Small intestine (tissue), 7 donors: ENCODE results near the gene CCDC181. TPM values are rescaled to one million over a fixed set of nuclear protein-coding genes. Genes with fewer than 3 reads are reported as not detected.
A peak's percentile ranks its signal among the peaks of the same experiment; 100 is the strongest.

Source experiments
- DNase-seq, 2 donors: peaks; one replicate each; pipeline versions ENCODE4 v3.0.0 to v3.0.0-alpha.2; 2013
- FAIRE-seq: peaks from 2 replicates; lab custom pipeline; 2012; peaks lifted over from hg19 to GRCh38; lab: Jason Lieb, UNC
- H3K27ac ChIP-seq, 3 donors: one replicate each; pipeline ENCODE4 v1.5.1; 2013; ENCODE audit warnings: low read length in 2 of 3, mild to moderate bottlenecking in 2 of 3, control low read depth in 1 of 3, inconsistent platforms in 1 of 3, low read depth in 1 of 3, moderate library complexity in 1 of 3
- H3K27me3 ChIP-seq, 3 donors: one replicate each; pipeline ENCODE4 v1.6.1; 2013; ENCODE audit warnings: low read length in 3 of 3, inconsistent platforms in 1 of 3; ENCODE audit not compliant: control insufficient read depth in 3 of 3, insufficient read depth in 3 of 3
- H3K36me3 ChIP-seq, 3 donors: one replicate each; pipeline ENCODE4 v1.6.1; 2013; ENCODE audit warnings: low read length in 3 of 3, inconsistent platforms in 1 of 3, low read depth in 1 of 3, mild to moderate bottlenecking in 1 of 3, moderate library complexity in 1 of 3; ENCODE audit not compliant: control insufficient read depth in 3 of 3, insufficient read depth in 2 of 3
- H3K4me1 ChIP-seq, 3 donors: one replicate each; pipeline ENCODE4 v1.6.1; 2013; ENCODE audit warnings: low read length in 2 of 3, inconsistent platforms in 1 of 3, low read depth in 1 of 3, mild to moderate bottlenecking in 1 of 3, moderate library complexity in 1 of 3; ENCODE audit not compliant: control insufficient read depth in 3 of 3, insufficient read depth in 2 of 3
- H3K4me3 ChIP-seq, 3 donors: one replicate each; pipeline ENCODE4 v1.5.1; 2013; ENCODE audit warnings: low read length in 3 of 3, control low read depth in 1 of 3, inconsistent platforms in 1 of 3, low read depth in 1 of 3, mild to moderate bottlenecking in 1 of 3, moderate library complexity in 1 of 3
- H3K9me3 ChIP-seq, 2 donors: one replicate each; pipeline ENCODE4 v1.6.1; 2013; ENCODE audit warnings: low read depth in 1 of 2, low read length in 1 of 2; ENCODE audit not compliant: control insufficient read depth in 2 of 2, insufficient read depth in 1 of 2
- WGBS, 3 donors: extraction: QIAGEN DNeasy Blood & Tissue Kit; methylation state at CpG; one replicate each; pipeline ENCODE4 v1.1.7; 2013; 5-methylcytosine and 5-hydroxymethylcytosine counted together
- polyA plus RNA-seq, 4 donors: library from polyadenylated mRNA; stranded (reverse) in 3 of 4; unstranded in 1 of 4; fragments of 200-250 nt in 3 of 4; fragments of 120-200 nt in 1 of 4; gene quantifications; one replicate each; pipeline versions ENCODE4 v1.2.1 to v1.2.3, GENCODE V29; 2013
- donor health status: healthy with polysubstance abuse.
- donor health status: control.
- donor health status: control.
- donor health status: Bipolar disorder and iron deficiency.
- donor health status: healthy.

CCDC181 gene
- polyA plus RNA-seq, 4 donors: 0.25 to 0.49 TPM; not detected in 2

DNA sequence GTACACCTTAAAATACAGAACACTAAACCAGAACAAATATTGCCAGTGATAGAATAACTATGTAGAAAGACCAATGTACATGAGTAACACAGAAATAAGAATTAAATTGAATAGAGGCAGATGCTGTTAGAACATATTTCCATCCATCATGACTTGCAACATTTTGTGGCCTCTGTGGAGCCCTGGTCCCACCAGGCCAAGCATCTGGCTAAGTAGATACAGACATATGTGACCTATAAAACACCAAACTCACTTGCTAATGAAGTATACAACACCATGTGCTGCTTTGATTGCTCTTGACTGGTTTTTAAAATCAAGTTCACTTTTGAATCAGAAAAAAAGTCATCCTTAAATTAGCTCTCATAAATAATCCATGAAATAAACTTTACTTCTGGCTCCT lies 38.0 kb upstream of the CCDC181 start:
- Histone ChIP-seq H3K36me3 (peaks cover 0 to 2% (median 2%) of the 10 kb centered on the region in 3 donors), H3K27me3 (peaks cover 0 to 5% (median 2%) of the 10 kb centered on the region in 3 donors), H3K9me3 (no peaks in the 10 kb centered on the region), H3K4me1 (peaks cover 0 to under 1% (median 0%) of the 10 kb centered on the region in 3 donors), H3K4me3 (no peak overlapping the region), H3K27ac (no peak overlapping the region)
- DNase-seq: no peak
- no peak for FAIRE-seq

DNA sequence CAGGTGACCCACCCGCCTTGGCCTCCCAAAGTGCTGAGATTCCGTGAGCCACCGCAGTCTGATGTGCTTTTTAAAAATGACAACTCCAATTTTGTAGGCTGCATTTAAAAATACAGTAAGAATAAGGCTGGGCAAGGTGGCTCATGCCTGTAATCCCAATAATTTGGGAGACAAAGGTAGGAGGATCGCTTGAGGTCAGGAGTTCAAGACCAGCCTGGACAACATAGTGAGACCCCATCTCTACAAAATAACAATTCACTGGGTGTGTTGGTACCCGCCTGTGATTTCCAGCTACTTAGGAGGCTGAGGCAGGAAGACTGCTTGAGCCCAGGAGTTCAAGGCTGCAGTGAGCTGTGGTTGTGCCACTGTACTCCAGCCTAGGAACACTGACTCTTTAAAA lies 35.1 kb upstream of the CCDC181 start:
- H3K9me3 ChIP-seq: no peaks in the 10 kb centered on the region
- peaks cover 0 to 2% (median 0%) of the 10 kb centered on the region in 3 donors for H3K36me3 ChIP-seq
- H3K27ac ChIP-seq: no peak overlapping the region
- DNase-seq: no peak
- H3K4me1 ChIP-seq: peaks cover 0 to 2% (median 0%) of the 10 kb centered on the region in 3 donors
- WGBS, 3 donors: 95 to 97% (median 97%) methylated on average over 5 of the region's 5 CpGs
- H3K27me3 ChIP-seq: peaks cover 0 to 9% (median 2%) of the 10 kb centered on the region in 3 donors
- FAIRE-seq: no peak
- H3K4me3 ChIP-seq: no peak overlapping the region

DNA sequence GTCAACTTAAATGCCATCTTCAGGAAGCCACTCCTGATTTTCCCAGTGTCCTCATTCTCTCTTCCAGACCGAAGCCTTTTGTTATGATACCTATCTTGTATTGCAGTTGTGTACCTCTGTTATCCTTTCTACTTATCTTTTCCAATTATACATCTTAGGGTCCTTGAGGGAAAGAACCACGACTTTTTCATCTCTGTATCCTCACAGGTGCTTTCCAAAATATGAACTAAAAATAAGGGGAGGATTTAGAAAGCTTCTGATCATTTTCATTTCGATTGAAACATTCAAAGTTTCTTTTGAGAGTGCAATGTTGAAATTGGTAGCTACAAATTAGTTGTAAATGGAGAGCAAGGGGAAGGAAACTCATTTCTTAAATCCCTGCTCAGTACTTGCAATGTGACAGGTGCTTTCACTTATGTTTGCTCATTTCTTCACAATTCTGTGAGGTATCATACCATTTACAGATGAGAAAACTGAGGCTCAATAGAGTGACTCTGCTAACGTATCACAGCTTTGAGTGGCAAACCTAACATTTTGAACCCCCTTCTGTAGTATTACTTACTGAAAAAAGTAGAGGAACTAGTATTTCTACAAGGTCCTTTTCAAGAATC lies 34.2 kb upstream of the CCDC181 start:
- DNase-seq (no peak), FAIRE-seq (no peak)
- Histone ChIP-seq H3K27ac (no peak overlapping the region), H3K27me3 (peaks cover 0 to 9% (median 2%) of the 10 kb centered on the region in 3 donors), H3K4me3 (no peak overlapping the region), H3K36me3 (peaks cover 0 to 2% (median 0%) of the 10 kb centered on the region in 3 donors), H3K9me3 (peaks cover 0 to 1% of the 10 kb centered on the region in 2 donors), H3K4me1 (peaks cover 0 to 2% (median 0%) of the 10 kb centered on the region in 3 donors)
- 70 to 76% (median 74%) methylated on average over 4 of the region's 4 CpGs for WGBS, 3 donors

DNA sequence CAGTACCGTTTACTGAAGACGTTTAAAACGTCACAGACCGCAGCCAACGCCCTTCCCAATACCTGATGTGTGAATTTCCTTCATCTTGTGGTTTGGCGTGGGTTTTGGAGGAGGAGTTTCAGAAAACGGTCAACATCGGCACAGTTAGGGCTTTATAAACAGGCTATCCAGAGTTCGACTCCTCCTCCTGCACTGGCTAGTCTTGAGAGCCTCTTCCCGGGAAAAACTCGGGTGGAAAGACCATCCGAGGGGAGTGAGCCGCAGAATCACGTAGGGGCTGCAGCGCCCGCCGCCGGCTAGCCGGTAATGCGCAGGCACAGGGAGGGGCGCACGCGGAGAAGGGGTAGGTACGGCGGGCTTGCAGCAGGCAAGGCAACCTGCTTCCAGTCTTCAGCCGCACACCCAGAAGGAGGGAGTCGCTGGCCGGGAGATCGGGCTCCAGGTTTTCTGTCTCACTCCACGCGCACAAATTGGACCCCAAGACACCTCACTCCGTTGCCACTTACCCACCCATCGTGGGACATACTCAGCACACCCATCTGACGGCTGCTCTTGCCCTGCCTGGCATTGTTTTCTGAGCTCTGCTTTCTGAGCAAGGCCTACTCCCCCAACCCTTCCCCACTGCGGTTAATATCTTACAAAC lies 33.0 kb upstream of the CCDC181 start:
- Histone ChIP-seq H3K36me3 (peaks cover 0 to 2% (median 0%) of the 10 kb centered on the region in 3 donors), H3K4me1 (peaks cover 0 to 2% (median 0%) of the 10 kb centered on the region in 3 donors), H3K27ac (peak overlapping the region in 1 of 3 donors; percentile 5), H3K4me3 (peak overlapping the region; percentile 14 to 28 (median 27)), H3K27me3 (peaks cover 0 to 9% (median 2%) of the 10 kb centered on the region in 3 donors), H3K9me3 (peaks cover 0 to 3% of the 10 kb centered on the region in 2 donors)
- 13 to 16% (median 13%) methylated on average over 35 of the region's 35 CpGs for WGBS, 3 donors
- DNase-seq (peak; percentile 2 to 25), FAIRE-seq (no peak)

DNA sequence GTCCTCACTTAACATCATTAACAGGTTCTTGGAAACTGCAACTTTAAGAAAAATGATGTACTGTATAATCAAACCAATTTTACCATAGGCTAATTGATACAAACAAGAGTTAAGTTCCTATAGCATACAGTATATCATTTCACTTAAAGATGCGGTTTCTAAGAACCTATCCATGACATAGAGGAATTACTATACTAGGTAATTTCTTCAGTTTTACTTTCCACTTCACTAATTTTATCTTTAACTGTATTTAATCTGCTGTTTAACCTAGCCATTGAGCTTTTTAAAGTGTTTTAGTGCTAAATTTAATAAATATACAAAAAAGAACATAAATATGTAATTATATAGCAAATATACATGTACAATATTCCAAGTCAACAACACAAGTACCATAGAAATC lies 30.2 kb upstream of the CCDC181 start:
- no peak overlapping the region for H3K4me3 ChIP-seq
- WGBS, 3 donors: 96 to 98% (median 98%) methylated on average over 1 of the region's 1 CpG
- H3K4me1 ChIP-seq: peaks cover 0 to 2% (median 0%) of the 10 kb centered on the region in 3 donors
- FAIRE-seq: peak; percentile 73
- H3K27me3 ChIP-seq: peaks cover 0 to 9% (median 2%) of the 10 kb centered on the region in 3 donors
- H3K36me3 ChIP-seq: no peaks in the 10 kb centered on the region
- no peak overlapping the region for H3K27ac ChIP-seq
- H3K9me3 ChIP-seq: peaks cover 0 to 3% of the 10 kb centered on the region in 2 donors
- DNase-seq: no peak

DNA sequence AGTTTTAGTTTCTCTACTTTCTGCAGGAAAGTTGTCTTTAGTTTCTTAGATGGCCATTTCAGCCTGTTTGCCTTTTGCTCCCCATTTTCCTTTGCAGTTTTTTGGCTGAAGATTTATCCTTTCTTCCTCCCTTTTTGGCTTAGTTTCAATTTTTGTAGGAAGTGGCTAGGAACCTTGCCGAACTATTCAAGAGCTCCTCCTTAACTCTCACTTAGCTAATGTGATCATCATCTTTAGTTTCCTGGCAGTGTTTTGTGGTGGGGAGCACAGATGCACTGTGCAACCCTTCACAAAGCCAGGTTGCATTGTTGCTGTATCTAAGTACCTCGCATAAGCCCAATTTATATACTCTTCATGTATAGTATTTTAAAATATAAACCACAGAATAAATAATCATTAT lies 28.8 kb upstream of the CCDC181 start:
- DNase-seq (no peak), FAIRE-seq (no peak)
- peaks cover 0 to 3% of the 10 kb centered on the region in 2 donors for H3K9me3 ChIP-seq
- 60 to 70% (median 62%) methylated on average over 2 of the region's 2 CpGs for WGBS, 3 donors
- H3K27me3 ChIP-seq: peaks cover 0 to 9% (median 2%) of the 10 kb centered on the region in 3 donors
- H3K4me3 ChIP-seq: no peak overlapping the region
- H3K27ac ChIP-seq: no peak overlapping the region
- no peaks in the 10 kb centered on the region for H3K36me3 ChIP-seq
- peaks cover 0 to 2% (median 0%) of the 10 kb centered on the region in 3 donors for H3K4me1 ChIP-seq

DNA sequence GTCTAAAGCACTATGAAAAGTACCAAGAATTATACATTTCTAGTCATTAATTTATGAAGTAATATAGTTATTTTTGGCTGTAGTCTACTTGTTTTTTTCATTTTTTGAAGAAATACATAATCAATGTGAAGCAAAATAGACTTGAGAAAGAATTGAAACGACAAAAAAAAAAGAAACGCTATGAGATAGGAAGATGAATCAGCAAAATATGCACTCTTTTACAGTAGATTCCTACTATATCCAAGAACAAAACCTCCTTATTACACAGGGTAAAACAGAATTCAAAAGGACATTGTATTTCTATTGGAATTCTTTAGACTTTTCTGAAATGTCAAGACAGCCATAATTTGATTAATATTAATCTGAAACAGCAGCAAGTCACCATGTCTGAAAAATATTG lies 25.6 kb upstream of the CCDC181 start:
- no peak for FAIRE-seq
- Histone ChIP-seq H3K36me3 (no peaks in the 10 kb centered on the region), H3K27me3 (no peaks in the 10 kb centered on the region), H3K4me3 (no peak overlapping the region), H3K4me1 (no peaks in the 10 kb centered on the region), H3K27ac (no peak overlapping the region), H3K9me3 (peaks cover 0 to 3% of the 10 kb centered on the region in 2 donors)
- no peak for DNase-seq
- 91 to 98% (median 94%) methylated on average over 2 of the region's 2 CpGs for WGBS, 3 donors

DNA sequence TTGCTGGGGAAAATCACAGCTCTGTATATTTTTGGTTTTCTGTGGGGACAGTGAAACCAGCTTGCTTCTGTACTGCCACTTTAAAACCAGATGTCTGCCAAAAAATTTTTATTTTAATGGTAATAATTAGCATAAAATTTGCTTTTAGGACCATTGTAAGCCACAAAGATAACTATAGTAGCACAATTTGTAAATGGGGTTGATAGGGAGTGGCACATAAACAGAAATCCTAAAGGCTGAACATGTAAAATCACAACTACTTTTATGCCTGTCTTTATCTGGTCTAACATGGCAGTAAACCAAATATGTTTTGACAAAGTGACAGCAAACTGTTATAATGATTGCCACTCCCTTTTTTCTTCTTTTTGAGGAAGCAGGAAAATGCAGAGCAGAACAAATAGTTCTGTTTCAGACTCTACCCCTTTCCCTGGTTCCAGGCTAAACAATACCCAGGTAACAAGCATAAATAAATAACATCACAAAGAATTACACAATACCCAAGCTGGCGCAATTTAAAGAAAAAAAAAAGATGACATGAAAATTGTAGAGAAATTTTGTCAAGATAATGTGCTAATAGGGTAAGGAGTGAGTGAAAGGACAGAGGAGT lies 24.0 kb upstream of the CCDC181 start:
- FAIRE-seq (no peak), DNase-seq (peak in 1 of 2 donors; percentile 28)
- Histone ChIP-seq H3K27ac (no peak overlapping the region), H3K36me3 (no peaks in the 10 kb centered on the region), H3K27me3 (no peaks in the 10 kb centered on the region), H3K9me3 (no peaks in the 10 kb centered on the region), H3K4me1 (no peaks in the 10 kb centered on the region), H3K4me3 (no peak overlapping the region)
- 34 to 67% (median 67%) methylated on average over 1 of the region's 1 CpG for WGBS, 3 donors
